Measurements from ENCODE around the gene RAD9B.
"Not testable (repeated sequence)": the region's sequence is repeated elsewhere in the genome, so short reads cannot be mapped to it uniquely, and the experiment has no call there.

RAD9B gene

DNA sequence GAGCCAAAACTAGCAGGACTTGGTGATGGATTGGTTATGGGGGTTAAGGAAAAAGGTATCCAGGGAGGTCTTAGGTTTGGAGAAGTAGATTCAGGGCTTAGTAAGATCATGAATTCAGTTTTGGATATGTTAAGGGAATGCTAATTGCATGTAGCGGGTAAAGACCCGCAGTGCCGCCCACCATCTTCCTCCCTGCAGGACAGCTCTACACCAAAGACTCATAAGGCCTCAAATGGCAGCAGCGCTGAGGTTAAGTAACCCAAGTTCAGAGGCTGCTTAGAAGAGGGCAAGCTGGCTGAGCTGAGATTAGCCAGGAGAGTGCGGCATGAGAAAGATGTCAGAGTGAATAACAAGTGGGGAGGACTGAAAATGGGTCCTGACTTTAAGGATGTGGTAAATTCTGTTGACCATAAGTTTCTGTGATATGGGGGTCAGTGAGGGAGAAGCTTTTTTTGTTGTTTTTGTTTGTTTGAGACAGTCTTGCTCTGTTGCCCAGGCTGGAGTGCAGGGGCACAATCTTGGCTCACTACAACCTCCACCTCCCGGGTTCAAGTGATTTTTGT is 26.2 kb downstream of the RAD9B start:
- no peak for ATAC-seq

DNA sequence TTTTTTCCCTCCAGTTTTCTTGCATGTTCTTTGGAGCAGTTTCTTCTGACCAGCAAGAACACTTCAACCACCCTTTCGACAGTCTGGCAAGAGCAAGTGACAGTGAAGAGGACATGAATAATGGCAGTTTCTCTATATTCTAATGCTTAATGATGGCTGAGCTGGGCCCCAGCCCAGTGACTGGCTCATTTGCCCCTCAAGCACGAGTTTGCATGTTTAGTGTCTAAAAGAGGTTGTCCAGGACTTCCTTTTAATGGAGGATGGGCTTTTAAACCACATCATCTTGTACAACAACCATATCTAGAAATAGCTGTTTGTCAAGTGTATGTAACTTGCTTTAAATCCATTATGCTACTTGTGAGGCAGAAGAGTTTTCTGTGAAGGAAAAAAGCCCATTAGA is 28.4 kb downstream of the RAD9B start:
- ATAC-seq = no peak

DNA sequence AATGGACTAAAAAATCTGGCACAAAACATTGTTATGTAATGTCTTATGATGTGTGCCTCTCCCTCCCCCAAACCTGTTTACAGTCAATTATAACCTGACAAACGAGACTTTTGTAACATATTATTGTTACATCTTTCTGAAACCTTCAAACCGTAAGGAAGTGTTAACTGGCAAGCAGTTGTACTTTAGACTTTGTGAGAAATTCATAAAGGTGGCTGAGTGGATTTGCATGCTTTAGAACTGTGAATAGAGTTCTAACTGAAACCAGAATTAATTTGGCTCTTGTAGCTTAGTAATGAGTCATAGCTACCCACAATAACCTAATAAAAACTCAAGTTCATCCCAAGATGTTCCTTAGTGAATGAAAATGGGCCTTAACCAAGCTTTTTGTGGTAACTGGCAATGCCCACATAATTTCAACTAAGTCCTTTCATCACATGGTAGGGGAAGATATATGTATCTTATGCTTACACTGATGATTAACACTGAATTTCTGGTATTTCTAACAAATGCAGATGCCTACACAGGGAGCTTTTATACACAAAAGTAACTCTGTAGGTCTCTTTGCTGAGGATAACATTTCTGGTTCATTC is 29.7 kb downstream of the RAD9B start:
- peak; percentile 88 to 90 for ATAC-seq

DNA sequence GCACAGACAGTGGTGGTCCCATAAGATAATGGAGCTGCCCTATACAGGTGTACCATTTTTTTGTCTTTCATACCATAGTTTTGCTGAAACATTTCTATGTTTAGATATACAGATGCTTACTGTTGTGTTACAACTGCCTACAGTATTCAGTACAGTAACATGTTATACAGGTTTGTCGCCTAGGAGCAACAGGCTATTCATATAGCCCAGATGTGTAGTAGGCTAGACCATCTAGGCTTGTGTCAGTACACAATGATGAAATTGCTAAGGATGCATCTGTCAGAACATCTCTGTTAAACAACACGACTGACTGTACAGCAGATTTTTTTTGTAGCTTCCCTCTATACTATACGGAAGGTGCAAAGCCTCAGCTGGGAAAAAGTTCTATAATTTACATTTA is 30.5 kb downstream of the RAD9B start:
- no peak for ATAC-seq

DNA sequence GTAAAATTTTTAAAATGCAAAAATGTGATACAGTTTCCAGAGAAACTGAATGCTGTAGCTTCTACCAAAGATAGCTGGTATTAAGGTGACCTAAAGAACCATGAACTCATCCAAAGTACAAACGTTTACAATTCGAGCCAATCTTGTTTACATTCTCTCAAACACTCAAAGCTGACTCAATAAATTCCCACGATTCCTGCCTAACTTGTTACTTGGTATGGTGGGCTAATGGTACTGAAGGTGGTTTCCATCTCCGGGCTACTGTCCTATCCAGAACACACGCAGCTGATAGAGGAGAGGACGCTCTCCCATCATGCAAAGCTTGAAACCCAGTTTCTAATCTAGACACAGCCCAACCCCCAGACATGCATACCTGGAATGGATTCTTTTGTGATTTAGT is 31.5 kb downstream of the RAD9B start:
- no peak for ATAC-seq

DNA sequence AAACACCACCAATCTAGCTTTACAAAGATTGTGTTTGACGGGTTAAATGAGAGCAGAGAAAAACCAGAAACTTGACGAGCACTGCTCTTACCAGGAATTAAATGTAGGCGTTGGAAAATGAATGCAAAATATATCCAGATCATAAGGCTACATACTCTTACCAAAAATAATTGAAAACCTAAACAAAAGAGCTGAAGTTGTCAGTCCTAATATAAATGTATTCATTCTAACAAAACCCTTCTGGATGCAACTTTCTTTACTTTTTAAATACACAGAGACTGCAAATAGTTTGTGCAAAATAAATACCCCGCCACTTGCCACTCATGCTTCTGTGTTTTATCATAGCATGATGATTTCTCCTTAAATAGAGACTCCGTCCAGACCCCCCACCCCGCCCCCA is 32.7 kb downstream of the RAD9B start:
- no peak for ATAC-seq

DNA sequence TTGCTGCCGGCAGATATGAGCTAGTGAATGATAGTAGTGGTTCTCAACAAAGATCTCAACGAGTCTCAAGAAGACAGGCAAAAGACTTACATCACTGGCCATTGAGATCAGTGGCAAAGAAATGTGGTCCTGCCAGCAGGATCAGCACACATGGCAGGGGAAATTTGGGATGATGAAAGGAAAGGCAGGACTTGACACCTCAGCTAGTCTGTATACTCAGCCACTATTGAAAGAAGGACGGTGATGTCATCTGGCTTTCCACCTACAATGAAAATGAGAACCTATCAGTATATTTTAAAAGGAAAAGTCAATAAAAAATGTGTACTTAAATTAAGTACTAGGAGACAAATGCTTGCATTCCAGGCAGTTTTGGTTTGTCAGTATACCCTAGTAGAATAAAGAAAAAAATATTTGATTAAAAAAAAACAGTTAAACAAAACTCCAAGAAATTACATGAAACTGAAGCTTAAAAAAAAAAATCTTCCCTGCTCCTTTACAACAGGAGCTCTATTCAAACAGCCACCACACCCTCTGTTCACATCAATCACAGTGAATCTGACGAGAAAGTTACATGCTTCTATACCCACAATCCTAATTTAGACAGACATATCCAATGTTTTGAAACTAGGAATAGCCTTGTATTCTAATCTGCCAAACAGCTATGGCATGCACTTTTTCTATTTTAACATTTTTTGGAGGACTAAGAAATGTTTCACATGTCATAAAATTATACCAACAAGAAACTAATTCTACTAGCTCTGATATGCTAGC is 34.9 kb downstream of the RAD9B start:
- ATAC-seq = no peak

DNA sequence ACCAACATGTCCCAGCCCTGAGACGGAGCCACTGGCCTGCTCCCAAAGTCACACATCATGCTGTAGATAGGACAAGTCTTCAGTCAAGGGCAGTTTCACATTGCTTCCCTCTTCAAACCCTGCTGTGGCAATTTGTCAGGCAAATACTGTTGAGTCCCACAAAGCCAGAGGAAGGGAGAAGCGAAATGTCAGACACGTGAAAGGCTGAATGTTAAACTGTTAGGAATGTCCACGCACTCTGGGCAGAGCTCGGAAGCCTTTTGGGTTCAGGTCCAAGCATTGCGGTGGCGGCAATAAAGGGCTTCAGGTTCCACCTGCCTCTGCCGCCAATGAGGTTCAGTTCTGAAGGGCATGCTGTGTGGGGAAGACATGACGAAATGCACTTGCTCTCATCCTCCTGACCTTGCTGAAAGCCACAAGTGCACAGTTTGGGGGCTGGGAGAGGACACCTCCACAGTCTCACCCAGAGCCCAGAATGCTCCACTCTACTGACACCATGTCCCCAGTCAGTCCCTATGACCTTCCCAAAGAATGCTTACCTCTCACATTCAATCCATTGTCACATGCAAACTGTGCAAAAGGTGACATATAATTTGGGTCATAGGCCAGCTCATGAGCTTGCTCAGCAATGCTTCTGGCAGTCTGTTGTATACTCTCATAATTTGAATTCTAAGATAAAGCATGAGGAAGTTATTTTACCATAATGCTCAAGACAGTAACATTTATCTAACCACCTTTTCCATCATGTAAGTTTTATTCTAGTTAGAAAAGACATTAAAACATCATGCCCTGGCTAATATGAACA is 35.7 kb downstream of the RAD9B start:
- ATAC-seq = no peak

DNA sequence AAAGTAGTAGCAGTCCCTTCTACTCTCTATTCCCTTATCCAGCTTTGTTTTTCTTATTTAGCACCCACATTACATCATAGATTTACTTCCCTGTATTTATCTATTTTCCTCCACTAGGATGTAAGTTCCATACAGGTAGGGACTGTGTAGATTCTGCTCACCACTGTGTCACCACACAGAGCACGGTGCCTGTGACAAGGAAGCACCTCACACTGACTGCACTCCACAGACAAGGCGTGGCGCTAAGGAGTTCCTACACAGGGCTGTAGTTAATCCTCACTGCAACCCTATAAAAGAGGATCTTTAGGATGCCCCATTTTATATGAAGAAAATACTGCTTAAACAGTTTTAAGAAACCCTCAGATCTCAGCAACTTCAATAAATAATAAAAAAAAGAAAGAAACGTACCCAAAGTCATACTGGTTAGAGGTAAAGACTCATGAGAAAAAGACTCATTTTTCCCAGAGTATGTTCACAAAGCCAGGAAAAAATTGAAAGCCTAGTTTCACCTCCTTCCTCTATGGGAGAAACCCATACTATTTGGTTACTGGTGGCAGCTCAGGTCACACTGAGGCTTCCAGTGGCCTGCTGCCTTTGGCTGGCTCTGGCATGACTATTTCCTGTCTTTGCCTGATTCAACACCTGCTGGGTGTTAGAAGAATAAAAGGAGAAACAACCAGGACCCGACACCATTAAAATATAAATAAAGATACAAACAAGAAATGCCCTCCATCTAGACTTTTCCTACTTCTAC is 36.9 kb downstream of the RAD9B start:
- ATAC-seq = no peak

DNA sequence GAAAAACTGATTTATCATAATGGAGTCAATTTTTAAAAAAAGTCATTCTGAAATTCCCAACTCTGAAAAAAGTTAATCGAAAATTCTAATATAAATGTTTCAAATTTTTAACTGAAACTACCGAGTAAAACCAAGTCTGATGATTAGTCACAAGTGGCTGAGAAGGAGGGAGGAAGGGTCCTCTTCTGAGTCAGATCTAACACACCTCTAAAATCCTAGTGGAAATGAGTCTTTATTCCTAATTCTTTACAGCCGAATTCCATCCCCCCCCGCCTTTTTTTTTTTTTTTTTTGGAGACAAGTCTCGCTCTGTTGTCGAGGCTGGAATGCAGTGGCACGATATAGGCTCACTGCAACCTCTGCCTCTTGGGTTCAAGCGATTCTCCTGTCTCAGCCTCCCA is 37.9 kb downstream of the RAD9B start:
- no peak for ATAC-seq

DNA sequence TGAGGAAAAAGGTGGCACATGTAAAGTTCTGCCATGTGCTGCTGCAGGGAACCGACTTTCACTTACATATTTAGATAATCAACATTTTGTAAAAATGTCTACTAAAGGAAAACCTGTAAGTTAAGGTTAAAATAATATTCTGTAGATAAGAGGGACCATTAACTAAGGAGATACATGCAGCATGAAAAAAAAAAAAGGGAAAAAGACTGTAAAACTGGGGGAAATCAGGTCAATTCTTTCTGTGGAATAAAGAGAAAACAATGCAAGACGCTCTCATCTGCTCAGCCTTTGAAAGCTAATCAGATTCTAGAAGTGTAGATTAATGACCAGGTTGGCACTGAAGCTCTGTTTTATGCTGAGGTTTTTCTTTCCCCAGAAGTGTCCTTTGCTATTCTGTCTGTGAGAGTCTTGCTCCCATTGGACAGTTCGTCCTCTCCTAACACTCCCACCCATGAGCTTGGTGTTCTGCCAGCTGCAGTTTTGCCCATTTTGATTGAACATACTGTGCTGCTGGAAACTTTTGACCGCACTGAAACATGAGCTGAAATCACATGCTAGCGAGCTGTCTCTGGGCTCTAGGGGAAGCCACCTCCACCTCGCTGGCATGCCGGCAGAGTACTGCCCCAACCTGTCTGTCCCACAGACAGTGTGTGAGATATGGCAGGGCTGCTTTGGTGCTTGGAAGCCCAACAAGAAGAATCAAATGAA is 41.3 kb downstream of the RAD9B start:
- ATAC-seq = peak in 1 of 2 donors; percentile 20

DNA sequence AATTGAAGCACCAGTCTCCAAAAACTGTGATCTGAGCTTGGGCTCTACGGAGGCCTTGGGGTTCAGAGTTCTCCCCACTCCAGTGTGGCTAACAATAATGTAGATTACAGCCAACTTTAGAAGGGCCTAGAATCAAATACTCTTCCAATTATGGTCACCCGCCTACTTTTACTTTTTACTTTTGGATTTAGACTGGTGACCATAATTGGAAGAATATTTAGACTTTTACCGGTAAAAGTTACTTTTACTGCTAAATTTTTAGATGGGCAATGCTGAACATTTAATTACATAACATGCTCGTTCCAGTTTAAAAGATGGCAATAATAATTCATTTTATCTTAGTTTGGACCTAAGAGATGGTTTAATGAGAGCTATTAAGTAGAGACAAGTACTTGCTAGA is 41.8 kb downstream of the RAD9B start:
- ATAC-seq = no peak

DNA sequence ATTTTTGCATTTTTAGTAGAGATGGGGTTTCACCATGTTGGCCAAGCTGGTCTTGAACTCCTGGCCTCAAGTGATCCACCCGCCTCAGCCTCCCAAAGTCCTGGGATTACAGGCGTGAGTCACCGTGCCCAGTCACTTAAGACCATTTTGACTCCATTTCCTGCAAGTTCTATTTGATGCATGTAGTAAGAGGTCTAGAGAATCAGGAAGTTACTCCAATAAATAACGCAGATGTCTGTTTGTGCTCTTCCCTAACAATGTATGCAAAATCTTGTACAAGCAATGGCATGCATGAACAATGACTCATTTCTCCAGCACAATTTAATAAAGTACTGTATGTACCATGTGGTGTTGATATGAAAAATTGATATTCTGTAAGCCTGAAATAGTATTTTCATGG is 43.1 kb downstream of the RAD9B start:
- ATAC-seq = not testable (repeated sequence)

DNA sequence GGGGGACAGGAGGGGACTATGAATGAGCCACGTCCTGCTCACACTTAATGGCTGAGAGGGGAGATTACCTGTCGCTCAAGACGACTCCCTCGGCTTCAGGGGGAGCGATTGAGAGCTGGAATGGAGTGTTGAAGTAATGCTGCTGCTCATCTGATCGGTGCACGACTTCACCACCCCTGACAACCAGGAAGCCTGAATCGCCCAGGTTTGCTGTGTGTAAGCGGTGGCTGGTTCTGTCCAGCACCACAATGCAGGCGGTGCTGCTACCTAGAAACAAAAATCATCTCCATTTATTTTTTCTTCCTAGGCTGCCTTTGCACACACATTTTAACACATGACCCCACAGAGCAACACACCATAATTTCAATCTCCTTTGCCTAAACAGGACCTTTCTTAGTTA is 43.7 kb downstream of the RAD9B start:
- no peak for ATAC-seq

DNA sequence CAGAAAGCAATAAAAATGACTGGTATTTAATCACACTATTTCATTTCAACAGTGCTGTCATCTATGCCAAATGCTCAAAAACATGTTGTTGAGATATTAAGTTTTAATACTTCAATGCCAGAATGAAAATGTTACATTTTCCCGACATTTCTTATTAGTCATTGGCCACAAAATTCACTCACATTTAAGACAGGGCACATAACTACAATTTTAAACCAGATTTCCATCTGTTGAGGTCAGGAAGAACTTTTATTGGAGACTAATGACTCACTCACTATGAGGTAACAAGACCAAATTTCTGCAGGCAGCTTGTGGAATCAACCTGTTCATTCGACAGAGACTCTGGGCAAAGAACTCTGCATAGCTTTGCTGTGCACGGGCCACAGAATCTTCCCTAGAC is 44.2 kb downstream of the RAD9B start:
- ATAC-seq = no peak

DNA sequence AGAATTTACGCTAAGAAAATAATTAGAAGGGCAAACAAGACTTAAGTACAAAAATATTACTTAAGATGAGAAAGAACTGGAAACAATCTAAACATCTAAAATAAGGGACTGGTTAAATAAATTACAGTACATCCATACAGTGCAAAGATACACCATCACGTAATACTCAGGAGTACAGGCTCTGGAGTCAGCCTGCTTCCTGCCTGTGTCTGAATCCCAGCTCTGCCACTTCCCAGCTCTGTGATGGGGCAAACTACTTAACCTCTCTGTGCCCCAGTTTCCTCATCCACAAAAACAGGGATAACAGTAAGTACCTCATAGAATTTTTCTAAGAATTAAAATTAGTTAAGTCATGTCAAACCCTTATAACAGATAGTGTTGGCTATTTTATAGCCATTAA is 45.0 kb downstream of the RAD9B start:
- no peak for ATAC-seq

DNA sequence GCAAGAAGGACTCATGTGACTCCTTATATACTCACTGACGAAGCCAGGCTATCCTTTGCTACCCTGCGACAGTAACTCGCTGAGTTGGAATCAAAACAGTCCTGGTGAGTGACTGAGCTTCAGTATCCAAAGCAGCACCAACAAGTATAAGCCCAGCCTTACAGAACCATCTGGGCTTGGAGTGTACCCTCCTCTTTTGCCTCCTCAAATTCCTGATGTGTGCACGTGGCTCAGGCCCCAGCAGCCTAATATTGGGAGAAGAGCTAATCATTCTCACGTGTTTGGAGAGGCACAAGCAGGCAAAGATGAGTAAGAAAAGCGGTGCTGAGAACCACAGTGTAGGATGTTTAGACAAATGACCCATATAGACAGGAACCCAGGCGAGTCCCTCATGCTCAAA is 46.5 kb downstream of the RAD9B start:
- ATAC-seq = no peak

DNA sequence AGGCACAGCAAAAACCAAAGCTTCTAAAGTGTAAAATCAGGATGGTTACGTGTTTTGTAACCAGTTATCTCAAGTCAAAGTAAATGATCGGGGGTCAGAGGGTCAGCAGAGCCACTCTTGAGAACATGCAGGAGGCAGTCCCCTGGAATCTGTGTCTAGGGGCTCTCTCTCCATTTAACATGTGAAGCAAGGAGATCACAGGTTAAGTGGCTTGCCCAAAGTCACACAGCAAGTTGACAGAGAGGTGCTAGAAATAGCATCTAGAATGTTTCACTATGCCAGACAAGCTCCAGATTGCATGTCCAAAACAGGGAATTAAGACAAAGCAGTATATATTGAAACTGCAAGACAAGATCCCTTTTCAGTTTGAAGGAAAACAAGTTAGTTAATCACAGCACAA is 47.6 kb downstream of the RAD9B start:
- no peak for ATAC-seq

DNA sequence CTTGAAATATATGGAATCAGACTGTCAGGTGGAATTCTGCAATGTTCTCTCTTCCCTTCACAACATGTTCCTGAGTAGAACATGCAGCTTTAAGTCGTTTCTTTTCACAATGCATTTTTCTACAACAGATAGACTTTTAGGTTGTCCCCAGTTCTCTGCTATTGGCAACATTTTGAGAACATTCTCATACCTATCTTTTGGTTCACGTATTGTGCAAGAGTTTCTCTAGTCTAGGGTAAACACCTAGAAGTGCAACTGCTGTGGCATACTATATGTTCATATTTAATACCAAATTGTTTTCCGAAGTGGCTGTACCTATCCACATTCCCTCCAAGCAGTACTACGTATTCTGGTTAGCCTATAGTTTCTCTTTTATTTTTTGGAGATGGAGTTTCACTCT is 48.9 kb downstream of the RAD9B start:
- ATAC-seq = no peak

Measured in activated CD4-positive, CD25-positive, alpha-beta regulatory T cell treated with anti-CD3 and anti-CD28 coated beads, Interleukin-2, amount 50 U/mL, for 24 hours (primary cell).